Left ventricle myocardium inferior (tissue), 1 donor: ENCODE results near the gene HAPLN3. TPM values are rescaled to one million over a fixed set of nuclear protein-coding genes. Genes with fewer than 3 reads are reported as not detected.

Experiments used
- DNase-seq: peaks from one replicate; pipeline ENCODE4 v3.0.0-alpha.2; 2020
- H3K27ac ChIP-seq: fragments of 200-600 bp; replicated peaks from 2 replicates; pipeline ENCODE4 v1.8.0; 2021
- H3K27me3 ChIP-seq: fragments of 200-600 bp; 2 replicates; pipeline ENCODE4 v1.8.0; 2021; ENCODE audit warnings: low read depth
- H3K36me3 ChIP-seq: fragments of 200-600 bp; 2 replicates; pipeline ENCODE4 v1.8.0; 2021
- H3K4me1 ChIP-seq: fragments of 200-600 bp; 2 replicates; pipeline ENCODE4 v1.8.0; 2021
- H3K4me3 ChIP-seq: fragments of 200-600 bp; 2 replicates; pipeline ENCODE4 v1.8.0; 2021; ENCODE audit warnings: mild to moderate bottlenecking, moderate library complexity
- H3K9me3 ChIP-seq: fragments of 200-600 bp; replicated peaks from 2 replicates; pipeline ENCODE4 v1.8.0; 2021
- CTCF ChIP-seq: fragments of 200-600 bp; IDR thresholded peaks from 2 replicates; pipeline ENCODE4 v1.8.0; 2021; ENCODE audit warnings: antibody characterized with exemption, mild to moderate bottlenecking, borderline replicate concordance
- intact Hi-C: fragments of 100-400 bp; cut with micrococcal nuclease; formaldehyde crosslinking; loops from one replicate; pipeline ENCODE4 v1.11.0; 2022
- total RNA-seq: library from RNA; stranded (reverse); fragmentation: NEBNext Ultra II Directional; extraction: Animal tissue kit (Norgen Biotek cat#: 25700); gene quantifications from one replicate; pipeline ENCODE4 v1.2.1, GENCODE V29; 2021
- donor health status: DM: no; HTN: yes; CAD: no; lungs with severe emphysema.

HAPLN3 gene
- total RNA-seq, 1 donor from 2014 or later, result 3.2 TPM

- no peaks in the 10 kb centered on the region for H3K36me3 ChIP-seq
- peaks cover 22% of the 10 kb centered on the region for H3K27me3 ChIP-seq
- intact Hi-C loops, result no loop called here
- no peaks in the 10 kb centered on the region for H3K9me3 ChIP-seq
- H3K27ac ChIP-seq, result no peak overlapping the region
- no peak for DNase-seq
- TF ChIP-seq CTCF, result no peak
- no peak overlapping the region for H3K4me3 ChIP-seq
- H3K4me1 ChIP-seq, result no peaks in the 10 kb centered on the region
Observed at GRCh38 chr15:88828791-88829190, 66.6 kb downstream of the HAPLN3 start.

Other genes starting within 250 kb of the HAPLN3 start
- gene ACAN, start 92.1 kb downstream of the HAPLN3 start, total RNA-seq, result not detected
- 421 TPM for gene MFGE8, start 17.8 kb upstream of the HAPLN3 start, total RNA-seq
- 68.2 TPM for gene ABHD2, start 192.9 kb upstream of the HAPLN3 start, total RNA-seq